Ascending aorta (tissue), 2 donors: ENCODE data around the gene C6orf136. TPM values are rescaled to one million over a fixed set of nuclear protein-coding genes. Genes with fewer than 3 reads are reported as not detected.

Source experiments
- DNase-seq, 2 donors: peaks; one replicate each; pipeline ENCODE4 v3.0.0-alpha.2; 2019; ENCODE audit warnings: low spot score in 2 of 2
- H3K27ac ChIP-seq, 2 donors: fragments of 200-600 bp; sonication (generic); one replicate each; pipeline ENCODE4 v1.5.1; 2016 to 2017; ENCODE audit warnings: mild to moderate bottlenecking in 1 of 2
- H3K27me3 ChIP-seq: fragments of 200-600 bp; sonication (generic); one replicate; pipeline ENCODE4 v1.5.1; 2017
- H3K36me3 ChIP-seq, 2 donors: fragments of 200-600 bp; sonication (generic); one replicate each; pipeline ENCODE4 v1.5.1; 2016
- H3K4me1 ChIP-seq, 2 donors: fragments of 200-600 bp; sonication (generic); one replicate each; pipeline ENCODE4 v1.5.1; 2016 to 2017; ENCODE audit warnings: mild to moderate bottlenecking in 1 of 2
- H3K4me3 ChIP-seq, 2 donors: fragments of 200-600 bp; sonication (generic); one replicate each; pipeline ENCODE4 v1.5.1; 2016 to 2017; ENCODE audit warnings: mild to moderate bottlenecking in 1 of 2
- H3K9me3 ChIP-seq, 2 donors: fragments of 200-600 bp; sonication (generic); one replicate each; pipeline ENCODE4 v1.5.1; 2016
- CTCF ChIP-seq, 3 experiments: fragments of 200-600 bp in 2 of 3; fragments of 450-650 bp in 1 of 3; sonication (generic) in 2 of 3; IDR thresholded peaks; one replicate each; pipeline ENCODE4 v1.5.1; 2016 to 2019; ENCODE audit warnings: antibody characterized with exemption in 3 of 3, mild to moderate bottlenecking in 1 of 3, moderate library complexity in 1 of 3
- intact Hi-C: fragments of 100-400 bp; cut with DNase I; formaldehyde crosslinking; loops from one replicate; pipeline ENCODE4 v1.15.1; 2023
- total RNA-seq: library from RNA; depleted of rRNA; stranded (reverse); fragments of >200 nt; gene quantifications from one replicate; pipeline ENCODE4 v1.1.0, GENCODE V29; 2016

Gene C6orf136
- total RNA-seq, 1 donor from 2014 or later = 6.2 TPM

- TF ChIP-seq CTCF (IDR thresholded peaks at IDR 0.05) = no peak
- Histone ChIP-seq H3K27me3 (no peaks in the 10 kb centered on the region), H3K9me3 (no peaks in the 10 kb centered on the region), H3K4me3 (peak overlapping the region; percentile 75 to 91), H3K27ac (peak overlapping the region; percentile 99), H3K4me1 (peaks cover 18 to 46% of the 10 kb centered on the region in 2 donors), H3K36me3 (peaks cover 5 to 13% of the 10 kb centered on the region in 2 donors)
- peak in 1 of 2 donors; percentile 78 for DNase-seq
- intact Hi-C loops = loop anchor here (5.0 kb wide), 1 partner anchor 127 kb away; the partner anchor contains the start of genes GNL1 and PRR3
Observed at GRCh38 chr6:30684386-30685156, 37.6 kb downstream of the C6orf136 start.

GRCh38 chr6:30685157-30686008 lies 38.5 kb downstream of the C6orf136 start:
- no peak for DNase-seq
- Histone ChIP-seq H3K27ac (peak overlapping the region; percentile 99), H3K36me3 (peaks cover 4 to 5% of the 10 kb centered on the region in 2 donors), H3K4me1 (peaks cover 12 to 45% of the 10 kb centered on the region in 2 donors), H3K27me3 (no peaks in the 10 kb centered on the region), H3K9me3 (no peaks in the 10 kb centered on the region), H3K4me3 (peak overlapping the region; percentile 75 to 91)
- TF ChIP-seq CTCF (IDR thresholded peaks at IDR 0.05) = peak in 1 of 3 experiments; percentile 13
- intact Hi-C loops = loop anchor here (1.0 kb wide), 1 partner anchor 36 kb away; no protein-coding TSS in a partner anchor

- H3K36me3 ChIP-seq = peaks cover 0 to 2% of the 10 kb centered on the region in 2 donors
- intact Hi-C loops = loop anchor here (1.0 kb wide), 1 partner anchor 35 kb away; no protein-coding TSS in a partner anchor
- peaks cover 7 to 36% of the 10 kb centered on the region in 2 donors for H3K4me1 ChIP-seq
Observed at GRCh38 chr6:30686009-30686907, 39.3 kb downstream of the C6orf136 start, which contains the start of gene PPP1R18. Gene PPP1R18 (minus strand): TSS chr6:30686645. CDS start chr6:30686018, 627 bp downstream.

GRCh38 chr6:30686908-30687658 lies 40.1 kb downstream of the C6orf136 start:
- peak overlapping the region; percentile 99 for H3K27ac ChIP-seq
- no peaks in the 10 kb centered on the region for H3K9me3 ChIP-seq
- intact Hi-C loops = loop anchor here (1.0 kb wide), 2 partner anchors 30 to 34 kb away; partner anchors contain the start of gene MDC1
- peaks cover 7 to 31% of the 10 kb centered on the region in 2 donors for H3K4me1 ChIP-seq
- no peaks in the 10 kb centered on the region for H3K27me3 ChIP-seq
- H3K36me3 ChIP-seq = no peaks in the 10 kb centered on the region
- DNase-seq = peak; percentile 91 to 98
- TF ChIP-seq CTCF (IDR thresholded peaks at IDR 0.05) = no peak
- H3K4me3 ChIP-seq = peak overlapping the region; percentile 75 to 91

More at GRCh38 chr6:30686009-30686907, 39.3 kb downstream of the C6orf136 start, which contains the start of gene PPP1R18:
- Histone ChIP-seq H3K4me3 (peak within 1 kb of the TSS; percentile 75 to 91), H3K27me3 (no peaks in the 10 kb centered on the region), H3K9me3 (no peaks in the 10 kb centered on the region), H3K27ac (peak within 1 kb of the TSS; percentile 99)
- TF ChIP-seq CTCF (IDR thresholded peaks at IDR 0.05) = no peak
- peak in 1 of 2 donors; percentile 94 for DNase-seq
